ENCODE results near the gene STBD1. TPM values are rescaled to one million over a fixed set of nuclear protein-coding genes. Genes with fewer than 3 reads are reported as not detected.

Gene STBD1
- total and polyA plus RNA-seq, 2 of the 4 experiments (the other 2 are of a cell fraction), result 1.7 to 3.0 TPM

DNA sequence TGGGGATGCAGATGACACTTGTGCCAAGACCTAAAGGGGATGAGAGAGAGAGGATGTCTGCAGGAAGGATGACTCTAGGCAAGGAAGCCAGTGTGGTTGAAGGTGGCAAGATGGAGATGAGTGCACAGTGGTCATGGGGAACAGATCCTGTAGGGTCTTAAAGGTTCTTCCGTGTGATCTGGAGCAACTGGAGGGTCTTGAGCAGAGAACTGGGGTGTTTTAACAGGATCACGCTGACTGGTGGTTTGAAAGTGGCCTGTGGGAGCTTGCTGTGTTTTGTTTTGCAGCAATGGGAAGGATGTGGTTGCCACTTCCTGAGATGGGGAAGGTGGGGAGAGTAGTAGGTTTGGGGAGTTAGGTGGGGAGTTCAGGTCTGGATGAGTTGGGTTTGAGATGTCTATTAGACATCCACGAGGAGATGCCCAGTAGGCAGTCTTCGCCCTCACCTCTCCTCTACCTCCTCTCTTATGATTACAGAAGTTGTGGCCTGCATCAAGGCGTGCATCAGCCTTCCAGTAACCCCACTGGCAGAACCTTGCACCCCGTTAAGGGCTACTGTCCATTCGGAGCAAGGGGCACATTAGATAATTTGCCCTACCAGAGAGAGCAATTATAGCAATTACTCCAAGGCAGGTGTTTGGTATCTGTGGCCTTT, 1.4 kb upstream of the STBD1 start (continued):
- no peak for TF ChIP-seq NFE2L2 (IDR thresholded peaks at IDR 0.05; ENCODE audit: low read depth, low read length)

DNA sequence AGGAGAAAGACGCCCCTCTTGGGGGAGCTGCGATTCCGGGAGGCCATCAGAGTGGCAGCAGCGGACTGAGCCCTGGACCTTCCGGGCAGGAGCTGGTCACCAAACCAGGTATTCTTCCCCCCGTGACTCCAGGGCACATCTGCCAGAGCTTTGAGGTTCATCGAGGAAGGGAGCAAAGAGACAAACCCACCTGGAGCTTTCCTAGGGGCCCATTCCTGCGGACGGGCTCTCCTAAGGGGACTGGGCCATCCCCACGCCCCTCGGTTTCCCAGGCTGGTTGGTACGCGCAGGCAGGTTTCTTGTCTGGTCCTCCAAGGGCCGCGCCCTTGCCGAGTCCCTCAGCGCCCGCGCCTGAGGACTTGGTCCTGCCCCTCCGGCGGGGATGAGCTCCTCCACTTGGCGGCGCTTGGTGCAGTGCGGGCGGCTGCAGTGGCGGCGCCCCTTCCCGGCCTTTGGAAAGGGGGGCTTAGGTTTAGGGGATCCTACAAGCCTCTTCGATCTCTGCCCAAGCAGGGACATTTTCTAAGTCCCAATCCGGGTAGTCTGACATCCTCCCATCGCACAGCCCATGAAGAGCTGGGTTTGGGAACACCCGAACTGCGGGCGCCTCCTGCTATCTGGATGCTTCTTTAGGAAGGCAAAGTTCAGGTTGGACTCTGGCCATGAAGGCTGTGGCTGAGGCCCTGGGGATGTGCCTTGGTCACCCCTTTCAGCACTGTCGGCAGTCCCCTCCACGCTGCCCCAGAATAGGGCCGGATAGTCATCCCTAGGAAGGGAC, 538 bp downstream of the STBD1 start:
- Histone ChIP-seq H3K4me1 (ENCODE audit: control insufficient read depth, insufficient read depth, low read length) (peaks cover 6% of the 10 kb centered on the region; the same call in 1 of the 2 replicates), H2BK120ac (ENCODE audit: low read depth, low read length) (peak overlapping the region; percentile 30; the same call in 1 of the 2 replicates), H3K79me1 (ENCODE audit: low read depth in 1 of 2, low read length in 2 of 2) (peaks cover 28 to 40% of the 10 kb centered on the region in 2 experiments; a peak in 3 of 4 replicates), H3K27ac (ENCODE audit: insufficient read depth, low read length) (peak overlapping the region; percentile 66), H2AFZ (replicated peaks; ENCODE audit: low read length, poor library complexity) (peak overlapping the region; percentile 94), H3K9me1 (ENCODE audit: insufficient read depth, low read length) (peaks cover 20% of the 10 kb centered on the region), H4K5ac (ENCODE audit: low read depth, low read length) (peak overlapping the region; percentile 66; the same call in 1 of the 2 replicates), H3K23ac (ENCODE audit: low read depth, low read length) (peak overlapping the region; percentile 93; the same call in 1 of the 2 replicates), H2BK15ac (ENCODE audit: low read depth, low read length) (peak overlapping the region; percentile 48; the same call in 1 of the 3 replicates), H3K56ac (ENCODE audit: extremely low read depth, insufficient read depth, low read length) (peak overlapping the region; percentile 80), H2AK5ac (ENCODE audit: low read depth, low read length) (peak overlapping the region; percentile 24; the same call in 1 of the 2 replicates), H4K91ac (ENCODE audit: insufficient read depth, low read depth, low read length) (peak overlapping the region; percentile 14), H3K27me3 (ENCODE audit: control insufficient read depth, insufficient read depth, low read length) (no peaks in the 10 kb centered on the region), H3K18ac (ENCODE audit: low read depth, low read length) (peak overlapping the region; percentile 14), H3K9ac (ENCODE audit: low read depth, low read length) (peak overlapping the region; percentile 82), H3K14ac (replicated peaks; ENCODE audit: low read depth, low read length) (peak overlapping the region; percentile 57), H4K8ac (ENCODE audit: low read depth in 2 of 2, low read length in 2 of 2) (peak overlapping the region; percentile 29 to 44; a peak in 3 of 4 replicates), H3K4me2 (ENCODE audit: low read depth, low read length) (peak overlapping the region; percentile 87), H3K4ac (ENCODE audit: low read depth, low read length) (peak overlapping the region; percentile 69), H2AK9ac (replicated peaks; ENCODE audit: low read depth, low read length, poor library complexity) (peak overlapping the region; percentile 79), H4K20me1 (ENCODE audit: insufficient read depth, low read length) (no peaks in the 10 kb centered on the region; the same call in 1 of the 2 replicates), H3K9me3 (ENCODE audit: control insufficient read depth, insufficient read depth, low read length) (no peaks in the 10 kb centered on the region), H2BK20ac (ENCODE audit: low read depth, low read length) (no peak overlapping the region), H3K36me3 (ENCODE audit: control insufficient read depth, insufficient read depth, low read length) (peaks cover 8% of the 10 kb centered on the region), H3K4me3 (ENCODE audit: insufficient read depth, low read depth, low read length) (peak overlapping the region; percentile 82), H2BK5ac (ENCODE audit: low read depth, low read length, poor library complexity, severe bottlenecking) (peak overlapping the region; percentile 61)
- intact Hi-C loops (cut with micrococcal nuclease) (loop anchor here (2.0 kb wide), 3 partner anchors 72 to 128 kb away; partner anchors contain the start of gene SCARB2), dilution Hi-C loops (cut with HindIII; ENCODE audit: low sequenced_read_pairs, unreplicated experiment) (no loop called here), in situ Hi-C loops (cut with MboI; ENCODE audit: low sequenced_read_pairs) (no loop called here)
- no TSS peak for BruUV-seq (replicated peaks)
- WGBS, 2 experiments (ENCODE audit: extremely low coverage in 2 of 2, insufficient read length in 1 of 2), result 4% methylated on average over 11 of the region's 37 CpGs; no CpG with 5 or more reads in 1 of the 2 experiments
- POLR2A ChIA-PET (ENCODE audit: unreplicated experiment), result no interaction called here
- CTCF ChIA-PET, result interaction anchor here (0.7 to 2.0 kb wide), 5 partner anchors 26 to 881 kb away, joined by 3 to 9 read pairs (median 4); no protein-coding TSS in a partner anchor
- TF ChIP-seq CTCF (conservative IDR thresholded peaks at IDR 0.05; ENCODE audit: low read depth, low read length), result peak; percentile 42
- peak; percentile 18; the same call in 1 of the 2 replicates for TF ChIP-seq RAD21 (IDR thresholded peaks at IDR 0.05; ENCODE audit: low read length)
- no peak for TF ChIP-seq POLR2A (IDR thresholded peaks at IDR 0.05; ENCODE audit: low read depth, low read length)
- DNase-seq (peak; percentile 44), ATAC-seq (ENCODE audit: low read depth) (peak; percentile 66)

Measured in IMR-90 (cell line).